Measurements from ENCODE around the gene SMIM32. TPM values are rescaled to one million over a fixed set of nuclear protein-coding genes. Genes with fewer than 3 reads are reported as not detected.

SMIM32 gene
- total and polyA plus RNA-seq, 2 of the 4 experiments (the other 2 are of a cell fraction) = not detected

DNA sequence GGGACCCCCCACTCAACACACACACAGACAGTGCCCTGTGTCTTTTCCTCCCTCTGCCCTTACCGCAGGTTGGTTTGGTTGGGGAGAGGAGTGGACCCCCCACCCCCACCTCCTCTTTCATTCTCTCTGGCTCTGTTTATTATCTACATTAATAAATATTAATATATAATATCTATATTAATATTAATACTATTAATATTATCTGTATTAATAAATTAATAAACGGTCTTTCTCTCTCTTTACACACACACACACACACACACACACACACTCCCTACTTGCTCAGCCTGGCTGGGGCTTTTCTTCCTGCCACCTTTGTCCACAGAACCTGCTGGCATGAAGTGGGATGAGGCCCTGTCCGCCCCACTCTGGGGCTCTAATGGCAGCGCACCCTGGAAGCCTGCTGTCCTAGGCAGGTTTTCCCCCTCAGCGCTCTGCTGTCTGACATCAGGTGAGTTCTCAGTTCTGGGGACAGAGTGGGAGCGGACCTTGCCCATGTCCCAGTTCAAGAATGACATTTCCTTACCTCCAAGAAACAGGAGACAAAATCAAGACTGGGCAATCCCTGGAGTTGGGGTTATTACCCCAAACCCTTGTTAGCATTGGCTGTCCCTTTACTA lies 10.5 kb upstream of the SMIM32 start:
- Histone ChIP-seq H3K4me1 (ENCODE audit: control insufficient read depth, insufficient read depth, low read length) (no peaks in the 10 kb centered on the region), H4K8ac (ENCODE audit: low read depth in 2 of 2, low read length in 2 of 2) (no peak overlapping the region), H2BK5ac (ENCODE audit: low read depth, low read length, poor library complexity, severe bottlenecking) (no peak overlapping the region), H3K14ac (replicated peaks; ENCODE audit: low read depth, low read length) (no peak overlapping the region), H2AK9ac (replicated peaks; ENCODE audit: low read depth, low read length, poor library complexity) (no peak overlapping the region), H3K27me3 (ENCODE audit: control insufficient read depth, insufficient read depth, low read length) (peaks cover 29% of the 10 kb centered on the region), H3K4me2 (ENCODE audit: low read depth, low read length) (no peak overlapping the region), H4K5ac (ENCODE audit: low read depth, low read length) (no peak overlapping the region), H3K9me3 (ENCODE audit: control insufficient read depth, insufficient read depth, low read length) (no peaks in the 10 kb centered on the region; the same call in 1 of the 2 replicates), H3K36me3 (ENCODE audit: control insufficient read depth, insufficient read depth, low read length) (no peaks in the 10 kb centered on the region), H3K56ac (ENCODE audit: extremely low read depth, insufficient read depth, low read length) (no peak overlapping the region), H3K79me1 (ENCODE audit: low read depth in 1 of 2, low read length in 2 of 2) (no peaks in the 10 kb centered on the region), H2BK15ac (ENCODE audit: low read depth, low read length) (no peak overlapping the region), H3K9ac (ENCODE audit: low read depth, low read length) (no peak overlapping the region), H3K23ac (ENCODE audit: low read depth, low read length) (no peak overlapping the region), H3K4me3 (ENCODE audit: insufficient read depth, low read depth, low read length) (no peak overlapping the region), H2AFZ (replicated peaks; ENCODE audit: low read length, poor library complexity) (no peak overlapping the region), H4K20me1 (ENCODE audit: insufficient read depth, low read length) (no peaks in the 10 kb centered on the region), H2AK5ac (ENCODE audit: low read depth, low read length) (no peak overlapping the region), H4K91ac (ENCODE audit: insufficient read depth, low read depth, low read length) (no peak overlapping the region), H3K9me1 (ENCODE audit: insufficient read depth, low read length) (no peaks in the 10 kb centered on the region), H2BK120ac (ENCODE audit: low read depth, low read length) (no peak overlapping the region), H3K18ac (ENCODE audit: low read depth, low read length) (no peak overlapping the region), H3K4ac (ENCODE audit: low read depth, low read length) (no peak overlapping the region), H2BK20ac (ENCODE audit: low read depth, low read length) (no peak overlapping the region), H3K27ac (ENCODE audit: insufficient read depth, low read length) (no peak overlapping the region)
- no TSS peak for BruUV-seq (replicated peaks)
- TF ChIP-seq SMC3 (IDR thresholded peaks at IDR 0.05; ENCODE audit: low read depth, low read length) (no peak), RFX5 (IDR thresholded peaks at IDR 0.05; ENCODE audit: low read depth, low read length) (no peak), FOS (IDR thresholded peaks at IDR 0.05; ENCODE audit: low read depth, low read length) (no peak), MXI1 (IDR thresholded peaks at IDR 0.05; ENCODE audit: borderline replicate concordance, low read depth, low read length) (no peak), MAFK (IDR thresholded peaks at IDR 0.05; ENCODE audit: low read depth, low read length) (no peak), RCOR1 (IDR thresholded peaks at IDR 0.05; ENCODE audit: insufficient replicate concordance, low read length) (no peak), CHD1 (IDR thresholded peaks at IDR 0.05; ENCODE audit: low read depth, low read length) (no peak), POLR2A (IDR thresholded peaks at IDR 0.05; ENCODE audit: low read depth, low read length) (no peak), BHLHE40 (IDR thresholded peaks at IDR 0.05; ENCODE audit: low read depth, low read length) (no peak)
- TF ChIP-seq, protein P1, sequence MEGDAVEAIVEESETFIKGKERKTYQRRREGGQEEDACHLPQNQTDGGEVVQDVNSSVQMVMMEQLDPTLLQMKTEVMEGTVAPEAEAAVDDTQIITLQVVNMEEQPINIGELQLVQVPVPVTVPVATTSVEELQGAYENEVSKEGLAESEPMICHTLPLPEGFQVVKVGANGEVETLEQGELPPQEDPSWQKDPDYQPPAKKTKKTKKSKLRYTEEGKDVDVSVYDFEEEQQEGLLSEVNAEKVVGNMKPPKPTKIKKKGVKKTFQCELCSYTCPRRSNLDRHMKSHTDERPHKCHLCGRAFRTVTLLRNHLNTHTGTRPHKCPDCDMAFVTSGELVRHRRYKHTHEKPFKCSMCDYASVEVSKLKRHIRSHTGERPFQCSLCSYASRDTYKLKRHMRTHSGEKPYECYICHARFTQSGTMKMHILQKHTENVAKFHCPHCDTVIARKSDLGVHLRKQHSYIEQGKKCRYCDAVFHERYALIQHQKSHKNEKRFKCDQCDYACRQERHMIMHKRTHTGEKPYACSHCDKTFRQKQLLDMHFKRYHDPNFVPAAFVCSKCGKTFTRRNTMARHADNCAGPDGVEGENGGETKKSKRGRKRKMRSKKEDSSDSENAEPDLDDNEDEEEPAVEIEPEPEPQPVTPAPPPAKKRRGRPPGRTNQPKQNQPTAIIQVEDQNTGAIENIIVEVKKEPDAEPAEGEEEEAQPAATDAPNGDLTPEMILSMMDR (conservative IDR thresholded peaks at IDR 0.05; ENCODE audit: low read depth, low read length) = no peak
- in situ Hi-C loops (cut with MboI; ENCODE audit: low sequenced_read_pairs) (loop anchor here (25.0 kb wide), 1 partner anchor 641 kb away; no protein-coding TSS in a partner anchor), dilution Hi-C loops (cut with HindIII; ENCODE audit: low sequenced_read_pairs, unreplicated experiment) (no loop called here), intact Hi-C loops (cut with micrococcal nuclease) (no loop called here)
- no peak for DNase-seq
- ChIA-PET CTCF (no interaction called here), POLR2A (ENCODE audit: unreplicated experiment) (no interaction called here)
- 100% methylated on average over 1 of the region's 6 CpGs; no CpG with 5 or more reads in 1 of the 2 experiments for WGBS, 2 experiments (ENCODE audit: extremely low coverage in 2 of 2, insufficient read length in 1 of 2)
- no peak for ATAC-seq (ENCODE audit: low read depth)

Data from IMR-90 (cell line).